GM18870 (cell line): ENCODE data around the gene DLGAP1.
A peak's percentile ranks its signal among the peaks of the same experiment; 100 is the strongest.

ENCODE experiments used
- ATAC-seq: cut with Tn5 transposase; IDR thresholded peaks from one replicate; pipeline ENCODE4 v1.9.1; 2021; ENCODE audit warnings: moderate library complexity; ENCODE audit not compliant: unreplicated experiment

The DLGAP1 gene

DNA sequence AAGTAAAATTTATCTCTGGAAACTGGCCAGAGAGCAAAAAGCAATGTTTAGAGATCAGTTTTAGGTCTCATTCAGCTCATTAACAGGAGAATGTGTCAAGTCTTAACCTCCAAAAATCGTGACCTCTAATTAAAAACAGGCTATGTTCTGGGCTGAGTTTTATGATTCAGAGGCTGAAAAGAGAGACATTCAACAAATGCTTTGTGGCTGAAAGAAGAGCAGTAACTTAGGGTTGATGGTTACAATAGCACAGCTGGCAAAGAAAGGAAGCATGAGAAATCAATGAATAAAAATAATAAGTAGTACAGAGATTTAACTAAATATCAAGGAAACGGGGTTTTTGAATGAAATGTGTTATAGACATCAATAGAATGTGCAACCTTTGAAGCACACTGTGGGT is 992.1 kb downstream of the DLGAP1 start:
- ATAC-seq = no peak

DNA sequence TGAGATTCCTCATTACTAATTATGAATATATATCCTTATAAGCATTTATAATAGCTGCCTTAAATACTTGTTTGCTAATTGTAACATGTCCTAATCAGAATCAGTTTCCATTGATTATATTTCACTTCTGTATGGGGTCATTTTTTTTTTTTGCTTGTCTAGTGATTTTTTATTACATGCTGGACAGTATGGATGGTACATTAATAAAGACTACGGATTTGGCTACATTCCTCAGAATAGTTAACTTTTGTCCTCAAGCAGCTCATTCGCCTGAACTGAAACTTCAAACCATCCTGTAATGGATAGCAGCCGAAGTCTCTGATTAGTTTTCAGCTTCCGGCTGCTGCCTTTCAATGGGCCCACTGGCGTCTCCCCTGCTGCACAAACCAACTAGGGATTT is 993.4 kb downstream of the DLGAP1 start:
- ATAC-seq = no peak

DNA sequence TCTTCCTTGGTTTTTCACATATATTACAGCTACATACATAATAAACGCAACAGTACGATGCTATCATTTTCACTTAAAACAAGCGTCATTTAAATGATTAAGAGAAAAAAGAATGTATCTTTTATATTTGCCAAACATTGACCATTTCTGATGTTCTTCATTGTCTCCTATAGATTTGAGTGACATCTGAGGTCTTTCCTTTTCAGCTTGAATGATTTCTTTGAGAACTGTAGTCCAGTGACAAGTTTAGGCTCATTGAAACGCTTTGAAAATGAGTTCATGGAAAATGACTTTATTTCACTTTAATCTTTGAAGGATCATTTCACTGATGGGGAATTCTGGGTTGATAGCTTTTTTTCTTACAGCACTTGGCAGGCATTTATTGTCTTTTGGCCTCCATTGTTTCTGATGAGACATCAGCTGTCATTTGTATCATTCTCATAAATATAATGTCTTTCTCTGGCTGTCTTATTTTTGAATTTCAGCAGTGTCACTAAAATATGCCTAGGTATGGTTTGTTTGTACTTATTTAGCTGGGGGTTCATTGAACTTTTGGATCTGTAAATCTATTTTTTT is 994.2 kb downstream of the DLGAP1 start:
- no peak for ATAC-seq

DNA sequence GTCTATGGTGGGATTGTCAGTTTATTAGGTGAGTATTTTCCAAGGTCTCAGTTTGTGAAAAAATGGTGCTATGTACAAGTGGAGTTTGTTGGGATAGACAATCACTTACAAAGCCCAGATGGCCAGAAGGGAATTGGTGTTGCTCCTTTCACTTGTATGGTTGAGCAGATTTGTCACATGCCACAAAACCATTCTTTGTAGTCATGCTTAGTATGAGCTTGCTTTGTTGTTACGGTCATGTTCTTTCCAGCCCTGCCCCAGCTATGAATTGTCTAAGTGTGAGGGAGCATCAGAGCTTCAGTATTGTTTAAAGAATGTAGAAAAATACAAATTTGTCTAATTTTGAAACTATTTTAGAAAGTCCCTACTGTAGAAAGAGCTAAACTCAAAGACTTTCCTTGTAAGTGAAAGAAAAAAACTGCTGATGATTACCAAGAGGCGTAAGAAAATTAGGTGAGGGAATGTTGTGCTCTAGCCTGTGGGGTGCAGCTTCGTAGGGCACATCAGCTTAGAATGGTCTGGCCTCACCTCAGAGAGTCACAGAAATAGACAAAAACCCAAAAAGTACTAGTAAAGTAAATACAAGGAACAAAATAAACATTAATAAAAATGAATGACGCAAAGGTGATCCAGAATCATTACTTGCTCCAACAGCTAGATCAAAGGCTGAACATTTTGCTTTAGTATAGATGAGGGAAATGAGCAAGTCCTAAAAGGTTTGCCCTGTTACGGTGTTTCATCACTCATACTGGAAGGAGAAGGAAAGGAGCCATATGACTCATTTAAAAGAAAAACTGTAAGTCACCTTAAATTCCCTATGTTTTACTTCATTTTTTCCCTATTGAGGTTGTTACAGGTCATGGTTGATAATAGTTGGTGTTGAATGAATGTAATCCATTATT is 995.9 kb downstream of the DLGAP1 start:
- peak; percentile 56 for ATAC-seq

DNA sequence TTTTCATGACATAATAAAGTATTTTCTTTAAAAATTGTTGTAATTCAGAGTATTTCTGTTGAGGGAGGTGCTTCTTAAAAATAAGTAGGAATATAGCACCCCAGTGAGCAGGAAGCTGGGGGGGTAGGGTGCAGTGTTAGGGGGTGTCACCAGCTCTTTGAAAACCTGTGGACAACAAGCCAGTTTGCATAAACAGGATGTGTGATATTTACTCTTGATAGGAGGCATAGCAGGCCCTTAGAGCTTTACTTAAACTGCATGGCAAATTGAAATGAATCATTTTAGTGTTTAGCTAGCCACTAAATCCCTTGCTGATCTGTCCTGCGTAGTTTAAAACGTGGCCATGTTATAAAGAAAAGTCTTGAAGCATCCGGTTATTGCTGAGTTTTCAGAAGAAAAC is 996.7 kb downstream of the DLGAP1 start:
- ATAC-seq = no peak

GRCh38 chr18:3457261-3457724 is 997.8 kb downstream of the DLGAP1 start:
- ATAC-seq = no peak

- no peak for ATAC-seq
Observed at GRCh38 chr18:3456686-3457069, 998.4 kb downstream of the DLGAP1 start.

- ATAC-seq = no peak
Observed at GRCh38 chr18:3455907-3456685, 999.0 kb downstream of the DLGAP1 start.

- no peak for ATAC-seq
Observed at GRCh38 chr18:3455090-3455635, 999.9 kb downstream of the DLGAP1 start.

DNA sequence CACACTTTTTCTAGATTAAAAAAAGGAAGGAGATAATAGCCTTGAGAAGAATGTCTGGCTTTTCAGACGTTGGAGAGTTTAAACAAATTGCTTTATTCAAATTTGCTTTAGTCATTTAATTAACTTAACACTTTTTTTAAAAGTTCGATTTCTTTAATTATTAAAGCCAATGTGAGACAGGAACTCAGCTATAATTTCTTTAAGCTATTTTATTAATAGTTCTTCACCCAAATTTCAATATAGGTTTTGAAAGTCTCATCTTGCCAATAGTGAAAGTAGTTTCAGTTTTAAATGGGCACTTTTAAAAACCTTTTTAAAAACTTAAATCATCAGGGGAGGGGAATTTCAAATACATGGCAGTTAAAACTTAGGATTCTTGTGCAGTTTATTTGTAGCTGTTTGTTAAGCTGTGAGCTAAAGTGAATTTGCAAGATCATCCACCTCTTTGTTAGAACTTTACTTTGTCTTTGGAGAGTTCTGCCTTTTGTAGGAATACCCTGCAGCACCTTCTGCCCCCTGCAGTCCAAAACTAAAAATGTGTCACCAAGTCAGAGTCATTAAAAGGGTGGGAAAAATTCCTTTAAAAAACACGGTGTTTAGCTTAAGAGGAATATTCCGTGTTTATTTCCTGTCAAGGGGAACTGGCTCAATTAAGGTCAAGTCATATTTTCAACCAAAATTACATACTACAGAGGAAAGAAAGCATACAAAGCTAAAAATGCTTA is 1000.6 kb downstream of the DLGAP1 start:
- no peak for ATAC-seq

- no peak for ATAC-seq
Observed at GRCh38 chr18:3453540-3454364, 1001.4 kb downstream of the DLGAP1 start.

- ATAC-seq = no peak
Observed at GRCh38 chr18:3452750-3453539, 1002.2 kb downstream of the DLGAP1 start.

DNA sequence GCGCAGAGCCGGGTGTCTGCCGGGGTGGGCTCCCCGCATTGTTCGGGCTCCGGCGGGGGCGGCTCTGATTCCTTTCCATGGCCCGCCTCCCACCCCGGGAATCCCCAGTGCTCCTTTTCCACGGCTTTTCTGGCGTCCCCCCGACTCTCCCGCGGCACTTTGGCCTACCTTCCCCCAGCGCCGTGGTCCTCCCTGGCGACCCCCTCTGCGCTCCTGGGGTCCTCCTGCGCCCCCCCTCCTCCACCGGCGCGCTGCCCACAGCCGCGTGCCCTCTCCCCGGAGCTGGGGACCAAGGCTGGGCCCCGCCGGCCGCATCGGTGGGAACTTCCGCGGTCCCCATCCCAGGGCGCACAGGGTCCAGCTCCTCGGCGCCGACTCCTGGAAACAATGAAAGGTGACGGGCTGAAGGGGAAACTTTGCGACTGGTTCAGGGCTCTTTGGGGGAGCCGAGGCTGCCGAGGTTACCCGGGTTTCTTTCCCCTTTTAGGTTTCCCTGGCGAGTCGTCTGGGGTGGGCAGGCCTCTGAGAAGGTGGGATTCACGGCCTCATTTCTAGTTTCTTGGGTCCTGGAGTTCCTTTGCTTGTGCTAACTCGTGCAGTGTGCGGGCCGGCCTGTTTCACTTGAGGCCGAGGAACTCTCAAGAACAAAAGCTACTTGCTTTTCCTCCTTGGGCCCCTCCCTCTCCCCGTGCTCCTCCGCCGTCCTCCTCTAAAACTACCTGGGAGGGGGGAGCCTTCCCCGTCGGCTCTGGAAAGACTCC is 1002.9 kb downstream of the DLGAP1 start:
- no peak for ATAC-seq

DNA sequence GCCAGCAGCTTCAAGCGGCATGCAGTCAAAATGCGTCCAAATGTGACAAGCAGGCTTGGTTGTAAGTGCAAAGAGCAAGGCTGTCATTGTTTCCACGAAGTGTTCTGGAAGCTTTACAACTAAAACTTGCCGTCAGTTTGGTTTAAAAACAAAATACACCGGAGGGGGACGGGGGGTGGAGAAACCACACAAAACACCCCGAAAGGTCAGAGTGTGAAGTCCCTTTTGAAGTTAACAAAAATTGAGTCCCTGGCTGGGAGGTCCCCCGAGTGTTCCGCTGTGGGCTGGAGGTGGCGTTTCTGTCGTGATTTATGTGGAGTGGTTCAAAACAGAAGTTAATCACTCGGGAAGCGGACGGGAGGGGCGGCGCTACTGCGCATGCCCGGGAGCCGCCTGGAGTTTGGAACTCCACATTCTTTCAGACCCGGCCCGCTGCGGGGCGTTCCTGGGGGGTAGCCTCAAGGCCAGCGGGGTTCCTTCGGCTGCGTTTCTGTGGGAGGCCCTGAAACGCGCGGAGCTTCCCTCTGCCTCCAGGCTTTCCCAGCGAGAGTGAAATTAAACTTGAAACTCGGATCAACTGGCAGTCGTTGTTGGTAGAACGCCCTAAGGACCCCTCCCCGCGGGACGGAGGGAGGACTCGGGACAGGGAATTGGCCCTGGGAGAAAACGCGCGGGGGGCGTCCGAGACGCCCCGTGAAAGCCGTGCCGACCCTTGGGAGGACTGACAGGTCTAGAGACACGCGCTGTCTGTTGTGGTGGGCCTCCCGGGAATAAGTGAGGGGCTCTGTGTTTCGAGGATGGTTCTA is 1003.7 kb downstream of the DLGAP1 start:
- ATAC-seq = no peak

- no peak for ATAC-seq
Observed at GRCh38 chr18:3450799-3451182, 1004.3 kb downstream of the DLGAP1 start.

GRCh38 chr18:3450012-3450798 is 1004.9 kb downstream of the DLGAP1 start, which contains the start of gene TGIF1:
Gene TGIF1, plus strand, starts transcription at chr18:3450172. Its CDS starts 318 bp downstream, at chr18:3450490.
- ATAC-seq = no peak
